ENCODE data around the gene TFIP11. TPM values are rescaled to one million over a fixed set of nuclear protein-coding genes. Genes with fewer than 3 reads are reported as not detected.

TFIP11 gene
- total and polyA plus RNA-seq, 4 donors, result 14.3 to 31.7 (median 24.6) TPM

- H3K36me3 ChIP-seq (ENCODE audit: control insufficient read depth in 4 of 4, insufficient read depth in 3 of 4, low read depth in 1 of 4, low read length in 3 of 4), result peaks cover 14 to 55% (median 43%) of the 10 kb centered on the region in 4 donors
- no peak for TF ChIP-seq JUND (IDR thresholded peaks at IDR 0.05)
- no peak for TF ChIP-seq FOXA1 (IDR thresholded peaks at IDR 0.05)
- TF ChIP-seq, protein P1, sequence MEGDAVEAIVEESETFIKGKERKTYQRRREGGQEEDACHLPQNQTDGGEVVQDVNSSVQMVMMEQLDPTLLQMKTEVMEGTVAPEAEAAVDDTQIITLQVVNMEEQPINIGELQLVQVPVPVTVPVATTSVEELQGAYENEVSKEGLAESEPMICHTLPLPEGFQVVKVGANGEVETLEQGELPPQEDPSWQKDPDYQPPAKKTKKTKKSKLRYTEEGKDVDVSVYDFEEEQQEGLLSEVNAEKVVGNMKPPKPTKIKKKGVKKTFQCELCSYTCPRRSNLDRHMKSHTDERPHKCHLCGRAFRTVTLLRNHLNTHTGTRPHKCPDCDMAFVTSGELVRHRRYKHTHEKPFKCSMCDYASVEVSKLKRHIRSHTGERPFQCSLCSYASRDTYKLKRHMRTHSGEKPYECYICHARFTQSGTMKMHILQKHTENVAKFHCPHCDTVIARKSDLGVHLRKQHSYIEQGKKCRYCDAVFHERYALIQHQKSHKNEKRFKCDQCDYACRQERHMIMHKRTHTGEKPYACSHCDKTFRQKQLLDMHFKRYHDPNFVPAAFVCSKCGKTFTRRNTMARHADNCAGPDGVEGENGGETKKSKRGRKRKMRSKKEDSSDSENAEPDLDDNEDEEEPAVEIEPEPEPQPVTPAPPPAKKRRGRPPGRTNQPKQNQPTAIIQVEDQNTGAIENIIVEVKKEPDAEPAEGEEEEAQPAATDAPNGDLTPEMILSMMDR (IDR thresholded peaks at IDR 0.05; ENCODE audit: low read depth, low read length, missing input control), result no peak
- TF ChIP-seq NR2F2 (IDR thresholded peaks at IDR 0.05), result no peak
- TF ChIP-seq TAF1 (conservative IDR thresholded peaks at IDR 0.05), result no peak
- no peak for TF ChIP-seq ATF3 (IDR thresholded peaks at IDR 0.05)
- TF ChIP-seq SP1 (IDR thresholded peaks at IDR 0.05), result no peak
- no peak for TF ChIP-seq EGR1 (IDR thresholded peaks at IDR 0.05; ENCODE audit: low read depth in 2 of 2)
- no peak for TF ChIP-seq YY1 (IDR thresholded peaks at IDR 0.05)
- no peak for TF ChIP-seq ZBTB33 (IDR thresholded peaks at IDR 0.05)
- no peak for TF ChIP-seq FOXA2 (IDR thresholded peaks at IDR 0.05)
- TF ChIP-seq HNF4G (IDR thresholded peaks at IDR 0.05), result no peak
- TF ChIP-seq REST (IDR thresholded peaks at IDR 0.05), result no peak
- TF ChIP-seq GABPA (IDR thresholded peaks at IDR 0.05 in 1 of 2, conservative IDR thresholded peaks at IDR 0.05 in 1 of 2), result no peak
- TF ChIP-seq RXRA (IDR thresholded peaks at IDR 0.05), result no peak
- H3K9ac ChIP-seq (ENCODE audit: low read depth in 1 of 2, low read length in 2 of 2), result no peak overlapping the region
- H3K4me1 ChIP-seq (ENCODE audit: control insufficient read depth in 4 of 4, insufficient read depth in 4 of 4, low read length in 3 of 4), result peaks cover 1 to 32% (median 26%) of the 10 kb centered on the region in 4 donors
- no peak overlapping the region for H3K27ac ChIP-seq (ENCODE audit: low read depth in 1 of 2, low read length in 2 of 2)
- no peak overlapping the region for H3K4me3 ChIP-seq (ENCODE audit: low read depth in 1 of 3, low read length in 3 of 3)
- H3K27me3 ChIP-seq (ENCODE audit: control insufficient read depth in 4 of 4, insufficient read depth in 4 of 4, low read length in 3 of 4), result no peaks in the 10 kb centered on the region
- H3K9me3 ChIP-seq (ENCODE audit: control insufficient read depth in 4 of 4, low read length in 3 of 4), result no peaks in the 10 kb centered on the region
- DNase-seq (ENCODE audit: low spot score), result no peak
Measured at GRCh38 chr22:26508148-26508547, 4.1 kb downstream of the TFIP11 start.

DNA sequence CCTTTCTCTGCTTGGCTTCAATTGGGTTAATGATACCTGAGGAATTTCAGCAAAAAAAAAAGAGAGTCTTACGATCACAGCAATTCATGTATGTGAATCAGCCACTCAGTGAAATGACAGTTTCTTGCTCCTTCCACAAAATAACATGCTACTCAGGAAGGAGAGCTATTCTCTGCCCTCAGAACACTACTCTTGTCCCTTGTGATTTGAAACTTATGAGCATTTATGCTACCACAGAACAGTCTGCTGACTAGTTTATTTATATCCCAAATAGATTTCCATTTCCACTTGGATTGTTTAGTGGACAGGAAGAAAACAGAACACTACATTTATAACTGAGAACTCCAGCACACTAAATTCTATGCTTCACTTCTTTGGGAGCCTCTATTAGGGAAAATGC, 8.5 kb downstream of the TFIP11 start:
- Histone ChIP-seq H3K4me3 (ENCODE audit: low read depth in 1 of 3, low read length in 3 of 3) (no peak overlapping the region), H3K9me3 (ENCODE audit: control insufficient read depth in 4 of 4, low read length in 3 of 4) (no peaks in the 10 kb centered on the region), H3K4me1 (ENCODE audit: control insufficient read depth in 4 of 4, insufficient read depth in 4 of 4, low read length in 3 of 4) (peaks cover 0 to 16% (median 12%) of the 10 kb centered on the region in 4 donors), H3K9ac (ENCODE audit: low read depth in 1 of 2, low read length in 2 of 2) (no peak overlapping the region), H3K36me3 (ENCODE audit: control insufficient read depth in 4 of 4, insufficient read depth in 3 of 4, low read depth in 1 of 4, low read length in 3 of 4) (peaks cover 26 to 79% (median 64%) of the 10 kb centered on the region in 4 donors), H3K27me3 (ENCODE audit: control insufficient read depth in 4 of 4, insufficient read depth in 4 of 4, low read length in 3 of 4) (no peaks in the 10 kb centered on the region), H3K27ac (ENCODE audit: low read depth in 1 of 2, low read length in 2 of 2) (peak overlapping the region; percentile 36 to 78)
- 75% methylated on average over 1 of the region's 1 CpG for WGBS
- no peak for DNase-seq (ENCODE audit: low spot score)
- TF ChIP-seq HNF4G (IDR thresholded peaks at IDR 0.05), result no peak
- no peak for TF ChIP-seq GABPA (IDR thresholded peaks at IDR 0.05 in 1 of 2, conservative IDR thresholded peaks at IDR 0.05 in 1 of 2)
- no peak for TF ChIP-seq NR2F2 (IDR thresholded peaks at IDR 0.05)
- no peak for TF ChIP-seq EGR1 (IDR thresholded peaks at IDR 0.05; ENCODE audit: low read depth in 2 of 2)
- TF ChIP-seq HNF4A (conservative IDR thresholded peaks at IDR 0.05), result no peak
- no peak for TF ChIP-seq REST (IDR thresholded peaks at IDR 0.05)
- TF ChIP-seq, protein P1 (IDR thresholded peaks at IDR 0.05; ENCODE audit: low read depth, low read length, missing input control), result no peak
- no peak for TF ChIP-seq FOXA2 (IDR thresholded peaks at IDR 0.05)
- no peak for TF ChIP-seq RXRA (IDR thresholded peaks at IDR 0.05)
- TF ChIP-seq TAF1 (conservative IDR thresholded peaks at IDR 0.05), result no peak

Measured in liver (tissue), 9 donors.